Natural killer cell treated with Interleukin-12 subunit alpha and Interleukin-12 subunit beta and Interleukin-15 and Interleukin-18, amount 100 ng/mL, for 72 hours (primary cell): ENCODE data around the gene GNB5. TPM values are rescaled to one million over a fixed set of nuclear protein-coding genes. Genes with fewer than 3 reads are reported as not detected.
A peak's percentile ranks its signal among the peaks of the same experiment; 100 is the strongest.

Experiments used
- ATAC-seq, 2 donors: fragments of 150-1000 bp; cut with Tn5 transposase in 1 of 2; sonication (Bioruptor Pico), chemical (Tn5 transposase) in 1 of 2; 2 replicates each; pipeline ENCODE4 v1.10.0; 2021
- DNase-seq: peaks from one replicate; pipeline ENCODE4 v3.0.0; 2022; ENCODE audit warnings: low spot score
- H3K27ac Mint-ChIP-seq, 2 donors: 1 replicate in 1 of 2; 2 replicates in 1 of 2; pipeline ENCODE4 v1.8.0; 2022; ENCODE audit warnings: mixed read lengths in 2 of 2, mild to moderate bottlenecking in 1 of 2, moderate library complexity in 1 of 2
- H3K27me3 Mint-ChIP-seq, 2 donors: 1 replicate in 1 of 2; 2 replicates in 1 of 2; pipeline ENCODE4 v1.8.0; 2022; ENCODE audit warnings: mixed read lengths in 2 of 2
- H3K36me3 Mint-ChIP-seq: one replicate; pipeline ENCODE4 v1.8.0; 2022; ENCODE audit warnings: mixed read lengths
- H3K4me1 Mint-ChIP-seq, 2 donors: 1 replicate in 1 of 2; 2 replicates in 1 of 2; pipeline ENCODE4 v1.8.0; 2022; ENCODE audit warnings: low read depth in 2 of 2, mixed read lengths in 2 of 2, mild to moderate bottlenecking in 1 of 2
- H3K4me3 Mint-ChIP-seq: one replicate; pipeline ENCODE4 v1.8.0; 2022; ENCODE audit warnings: mixed read lengths
- H3K9me3 Mint-ChIP-seq: 2 replicates; pipeline ENCODE4 v1.8.0; 2022; ENCODE audit warnings: mixed read lengths
- total RNA-seq, 2 donors: library from RNA; stranded (reverse); gene quantifications; one replicate each; pipeline ENCODE4 v1.2.3, GENCODE V29; 2022

Gene GNB5
- total RNA-seq, 2 donors from 2014 or later = 7.1 to 11.2 TPM

GRCh38 chr15:52193791-52194190 is 2.6 kb upstream of the GNB5 start:
- no peaks in the 10 kb centered on the region for H3K9me3 Mint-ChIP-seq
- DNase-seq (no peak), ATAC-seq (no peak)
- no peaks in the 10 kb centered on the region for H3K4me1 Mint-ChIP-seq
- no peaks in the 10 kb centered on the region for H3K36me3 Mint-ChIP-seq
- H3K27ac Mint-ChIP-seq = no peak overlapping the region
- H3K4me3 Mint-ChIP-seq = no peak overlapping the region
- no peaks in the 10 kb centered on the region for H3K27me3 Mint-ChIP-seq

- ATAC-seq (no peak), DNase-seq (no peak)
- H3K4me3 Mint-ChIP-seq = no peak overlapping the region
- no peaks in the 10 kb centered on the region for H3K9me3 Mint-ChIP-seq
- H3K27ac Mint-ChIP-seq = no peak overlapping the region
- no peaks in the 10 kb centered on the region for H3K27me3 Mint-ChIP-seq
- no peaks in the 10 kb centered on the region for H3K36me3 Mint-ChIP-seq
- no peaks in the 10 kb centered on the region for H3K4me1 Mint-ChIP-seq
These were observed 2.1 kb upstream of the GNB5 start for GRCh38 chr15:52193321-52193720.

GRCh38 chr15:52186651-52187486 is 4.3 kb downstream of the GNB5 start:
- ATAC-seq (no peak), DNase-seq (no peak)
- Mint-ChIP-seq H3K4me3 (no peak overlapping the region), H3K36me3 (no peaks in the 10 kb centered on the region), H3K9me3 (no peaks in the 10 kb centered on the region), H3K27me3 (no peaks in the 10 kb centered on the region), H3K4me1 (no peaks in the 10 kb centered on the region), H3K27ac (no peak overlapping the region)

GRCh38 chr15:52185151-52185561 is 6.0 kb downstream of the GNB5 start:
- Mint-ChIP-seq H3K9me3 (no peaks in the 10 kb centered on the region), H3K36me3 (no peaks in the 10 kb centered on the region), H3K4me3 (no peak overlapping the region), H3K4me1 (peaks cover 0 to 7% of the 10 kb centered on the region in 2 donors), H3K27me3 (no peaks in the 10 kb centered on the region), H3K27ac (no peak overlapping the region)
- ATAC-seq = no peak
- DNase-seq = no peak

- no peaks in the 10 kb centered on the region for H3K27me3 Mint-ChIP-seq
- peaks cover 0 to 7% of the 10 kb centered on the region in 2 donors for H3K4me1 Mint-ChIP-seq
- no peaks in the 10 kb centered on the region for H3K9me3 Mint-ChIP-seq
- no peak for ATAC-seq
- no peak overlapping the region for H3K27ac Mint-ChIP-seq
- DNase-seq = no peak
- no peak overlapping the region for H3K4me3 Mint-ChIP-seq
- H3K36me3 Mint-ChIP-seq = no peaks in the 10 kb centered on the region
These were observed 6.5 kb downstream of the GNB5 start for GRCh38 chr15:52184721-52185120.

- Mint-ChIP-seq H3K27me3 (no peaks in the 10 kb centered on the region), H3K4me1 (peaks cover 7 to 12% of the 10 kb centered on the region in 2 donors), H3K27ac (no peak overlapping the region), H3K9me3 (no peaks in the 10 kb centered on the region), H3K4me3 (no peak overlapping the region), H3K36me3 (no peaks in the 10 kb centered on the region)
- no peak for DNase-seq
- ATAC-seq = no peak
These were observed 7.5 kb downstream of the GNB5 start for GRCh38 chr15:52183562-52184173.

GRCh38 chr15:52181938-52182780 is 9.0 kb downstream of the GNB5 start:
- DNase-seq (no peak), ATAC-seq (no peak)
- Mint-ChIP-seq H3K36me3 (no peaks in the 10 kb centered on the region), H3K4me3 (no peak overlapping the region), H3K27me3 (no peaks in the 10 kb centered on the region), H3K9me3 (no peaks in the 10 kb centered on the region), H3K27ac (no peak overlapping the region), H3K4me1 (peaks cover 14 to 17% of the 10 kb centered on the region in 2 donors)

GRCh38 chr15:52180851-52181450 is 10.2 kb downstream of the GNB5 start:
- ATAC-seq (no peak), DNase-seq (no peak)
- Mint-ChIP-seq H3K27ac (peak overlapping the region in 1 of 2 donors; percentile 50), H3K27me3 (no peaks in the 10 kb centered on the region), H3K9me3 (no peaks in the 10 kb centered on the region), H3K36me3 (no peaks in the 10 kb centered on the region), H3K4me3 (peak overlapping the region; percentile 90), H3K4me1 (peaks cover 14 to 17% of the 10 kb centered on the region in 2 donors)

- ATAC-seq = peak; percentile 0 to 11
- H3K9me3 Mint-ChIP-seq = no peaks in the 10 kb centered on the region
- no peak for DNase-seq
- peak overlapping the region in 1 of 2 donors; percentile 50 for H3K27ac Mint-ChIP-seq
- peaks cover 14 to 17% of the 10 kb centered on the region in 2 donors for H3K4me1 Mint-ChIP-seq
- no peaks in the 10 kb centered on the region for H3K36me3 Mint-ChIP-seq
- peak overlapping the region; percentile 90 for H3K4me3 Mint-ChIP-seq
- no peaks in the 10 kb centered on the region for H3K27me3 Mint-ChIP-seq
These were observed 10.9 kb downstream of the GNB5 start for GRCh38 chr15:52180196-52180835.

- ATAC-seq (peak; percentile 91 to 92), DNase-seq (peak; percentile 81)
- Mint-ChIP-seq H3K27me3 (no peaks in the 10 kb centered on the region), H3K9me3 (no peaks in the 10 kb centered on the region), H3K4me1 (peaks cover 14 to 17% of the 10 kb centered on the region in 2 donors), H3K36me3 (no peaks in the 10 kb centered on the region), H3K27ac (peak overlapping the region; percentile 75 to 91), H3K4me3 (peak overlapping the region; percentile 90)
These were observed 11.7 kb downstream of the GNB5 start for GRCh38 chr15:52179278-52180195.

- no peaks in the 10 kb centered on the region for H3K27me3 Mint-ChIP-seq
- H3K36me3 Mint-ChIP-seq = no peaks in the 10 kb centered on the region
- peaks cover 14 to 20% of the 10 kb centered on the region in 2 donors for H3K4me1 Mint-ChIP-seq
- H3K9me3 Mint-ChIP-seq = no peaks in the 10 kb centered on the region
- ATAC-seq (no peak), DNase-seq (no peak)
- peak overlapping the region; percentile 75 to 91 for H3K27ac Mint-ChIP-seq
- H3K4me3 Mint-ChIP-seq = peak overlapping the region; percentile 90
These were observed 12.4 kb downstream of the GNB5 start for GRCh38 chr15:52178765-52179164.

- ATAC-seq (no peak), DNase-seq (no peak)
- Mint-ChIP-seq H3K27ac (no peak overlapping the region), H3K9me3 (no peaks in the 10 kb centered on the region), H3K4me3 (no peak overlapping the region), H3K27me3 (no peaks in the 10 kb centered on the region), H3K36me3 (no peaks in the 10 kb centered on the region), H3K4me1 (peaks cover 0 to 8% of the 10 kb centered on the region in 2 donors)
These were observed 18.3 kb downstream of the GNB5 start for GRCh38 chr15:52172869-52173268.
